OCI-LY7 (cell line): ENCODE measurements around the gene DEAF1.

Experiments used
- EZH2phosphoT487 ChIP-seq: fragments of 200-600 bp; sonication (generic); IDR thresholded peaks from 2 replicates; pipeline ENCODE4 v1.6.1; 2018; ENCODE audit warnings: low read depth, borderline replicate concordance, mild to moderate bottlenecking, mixed run types, antibody characterized with exemption, low read length, moderate library complexity, mixed read lengths
- TF ChIP-seq, protein P1 (sequence below): fragments of 200-600 bp; sonication (generic); conservative IDR thresholded peaks from 2 replicates; pipeline ENCODE4 v1.5.1; 2014; ENCODE audit warnings: mild to moderate bottlenecking, antibody characterized with exemption, low read length, moderate library complexity, mixed read lengths

DNA sequence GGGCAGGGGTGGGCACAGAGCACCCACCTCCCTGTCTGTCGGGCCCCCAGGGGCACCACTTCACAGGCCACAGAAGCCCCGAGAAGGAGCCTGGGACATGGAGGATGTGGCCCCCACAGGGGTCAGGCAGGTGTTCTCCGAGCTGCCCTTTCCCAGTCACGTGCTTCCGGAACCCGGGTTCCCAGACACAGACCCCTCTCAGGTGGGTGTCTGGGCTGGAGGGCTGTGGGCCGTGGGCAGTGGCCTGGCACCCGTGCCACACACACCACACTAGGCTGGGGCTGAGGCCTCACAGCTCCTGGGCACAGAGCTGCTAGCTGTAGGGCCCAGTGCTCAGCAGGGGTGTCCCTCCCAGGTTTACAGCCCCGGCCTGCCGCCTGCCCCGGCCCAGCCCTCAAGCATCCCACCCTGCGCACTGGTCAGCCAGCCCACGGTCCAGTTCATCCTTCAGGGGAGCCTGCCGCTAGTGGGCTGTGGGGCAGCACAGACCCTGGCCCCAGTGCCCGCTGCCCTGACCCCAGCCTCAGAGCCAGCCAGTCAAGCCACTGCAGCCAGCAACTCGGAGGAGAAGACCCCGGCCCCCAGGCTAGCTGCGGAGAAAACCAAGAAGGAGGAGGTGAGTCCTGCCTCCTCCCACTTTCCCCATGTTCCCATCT lies 84.7 kb downstream of the DEAF1 start:
- TF ChIP-seq, protein P1, sequence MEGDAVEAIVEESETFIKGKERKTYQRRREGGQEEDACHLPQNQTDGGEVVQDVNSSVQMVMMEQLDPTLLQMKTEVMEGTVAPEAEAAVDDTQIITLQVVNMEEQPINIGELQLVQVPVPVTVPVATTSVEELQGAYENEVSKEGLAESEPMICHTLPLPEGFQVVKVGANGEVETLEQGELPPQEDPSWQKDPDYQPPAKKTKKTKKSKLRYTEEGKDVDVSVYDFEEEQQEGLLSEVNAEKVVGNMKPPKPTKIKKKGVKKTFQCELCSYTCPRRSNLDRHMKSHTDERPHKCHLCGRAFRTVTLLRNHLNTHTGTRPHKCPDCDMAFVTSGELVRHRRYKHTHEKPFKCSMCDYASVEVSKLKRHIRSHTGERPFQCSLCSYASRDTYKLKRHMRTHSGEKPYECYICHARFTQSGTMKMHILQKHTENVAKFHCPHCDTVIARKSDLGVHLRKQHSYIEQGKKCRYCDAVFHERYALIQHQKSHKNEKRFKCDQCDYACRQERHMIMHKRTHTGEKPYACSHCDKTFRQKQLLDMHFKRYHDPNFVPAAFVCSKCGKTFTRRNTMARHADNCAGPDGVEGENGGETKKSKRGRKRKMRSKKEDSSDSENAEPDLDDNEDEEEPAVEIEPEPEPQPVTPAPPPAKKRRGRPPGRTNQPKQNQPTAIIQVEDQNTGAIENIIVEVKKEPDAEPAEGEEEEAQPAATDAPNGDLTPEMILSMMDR: no peak
- no peak for TF ChIP-seq EZH2phosphoT487
